SKM-1 (cell line): ENCODE data around the gene TTC39C.

ENCODE experiments used
- DNase-seq: peaks from one replicate; lab custom pipeline; 2025; ENCODE audit not compliant: unreplicated experiment; lab: John Stamatoyannopoulos, UW

TTC39C gene

GRCh38 chr18:23992089-23992940, 22.2 kb upstream of the TTC39C start:
- no peak for DNase-seq

- no peak for DNase-seq
Observed at GRCh38 chr18:23992941-23993280, 21.6 kb upstream of the TTC39C start.

GRCh38 chr18:23994361-23994902, 20.1 kb upstream of the TTC39C start:
- no peak for DNase-seq

GRCh38 chr18:23995180-23995579, 19.4 kb upstream of the TTC39C start:
- DNase-seq, result no peak

- no peak for DNase-seq
Observed at GRCh38 chr18:23998018-23998417, 16.5 kb upstream of the TTC39C start.

GRCh38 chr18:23998820-23999219, 15.7 kb upstream of the TTC39C start:
- DNase-seq, result no peak

GRCh38 chr18:24000613-24001490, 13.7 kb upstream of the TTC39C start:
- no peak for DNase-seq

GRCh38 chr18:24002479-24002878, 12.1 kb upstream of the TTC39C start:
- no peak for DNase-seq

GRCh38 chr18:24003288-24003687, 11.3 kb upstream of the TTC39C start:
- DNase-seq, result no peak

- DNase-seq, result no peak
Observed at GRCh38 chr18:24003903-24004640, 10.5 kb upstream of the TTC39C start.

- DNase-seq, result no peak
Observed at GRCh38 chr18:24006712-24007313, 7.7 kb upstream of the TTC39C start.

GRCh38 chr18:24009246-24009645, 5.3 kb upstream of the TTC39C start:
- no peak for DNase-seq

GRCh38 chr18:24009651-24010333, 4.8 kb upstream of the TTC39C start:
- no peak for DNase-seq

GRCh38 chr18:24010673-24011072, 3.9 kb upstream of the TTC39C start:
- DNase-seq, result no peak

GRCh38 chr18:24011123-24011917, 3.2 kb upstream of the TTC39C start:
- DNase-seq, result no peak

GRCh38 chr18:24013051-24013450, 1.5 kb upstream of the TTC39C start:
- no peak for DNase-seq

- no peak for DNase-seq
Observed at GRCh38 chr18:24014986-24015638, 558 bp downstream of the TTC39C start.

- DNase-seq, result no peak
Observed at GRCh38 chr18:24015639-24016631, 1.4 kb downstream of the TTC39C start.
